Measurements from ENCODE around the gene OSER1. TPM values are rescaled to one million over a fixed set of nuclear protein-coding genes. Genes with fewer than 3 reads are reported as not detected.

Gene OSER1
- total RNA-seq, 2 experiments from 2014 or later, result 172 TPM

DNA sequence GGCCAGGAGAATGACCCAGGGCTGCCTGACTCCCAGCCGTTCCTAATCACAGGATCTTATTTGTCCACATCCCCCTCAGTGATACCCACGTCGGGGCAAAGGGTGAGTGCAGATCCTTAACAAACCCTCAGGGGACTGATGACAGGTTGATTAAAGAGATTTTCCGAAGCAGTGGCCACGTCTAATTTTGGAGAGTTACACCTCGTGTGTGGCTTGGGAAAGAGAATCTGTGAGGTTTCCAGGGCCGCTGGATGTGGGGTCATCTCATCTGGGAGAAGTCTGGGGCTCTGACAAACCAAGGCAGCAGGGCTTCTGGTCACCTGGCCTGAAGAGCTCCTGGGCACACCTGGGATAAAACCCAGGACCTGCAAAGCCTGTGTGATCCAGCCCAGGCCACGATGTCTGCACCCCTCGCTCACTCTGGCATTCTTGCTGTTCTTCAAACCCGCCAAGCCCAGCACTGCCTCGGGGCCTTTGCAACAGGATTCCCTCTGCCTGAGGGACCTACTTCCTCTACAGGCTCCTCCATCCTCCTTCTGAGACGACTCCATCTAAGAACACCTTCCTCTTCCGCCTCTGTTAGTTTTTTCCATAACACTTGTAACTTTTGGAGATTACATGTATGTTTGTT, 28.3 kb downstream of the OSER1 start:
- Mint-ChIP-seq H3K4me1 (ENCODE audit: low read depth) (peaks cover 1% of the 10 kb centered on the region), H3K36me3 (ENCODE audit: low read depth) (no peaks in the 10 kb centered on the region), H3K9me3 (no peaks in the 10 kb centered on the region), H3K27me3 (peaks cover 76% of the 10 kb centered on the region), H3K27ac (no peak overlapping the region), H3K4me3 (no peak overlapping the region)
- H3K9me3 ChIP-seq (ENCODE audit: control insufficient read depth in 1 of 2, insufficient read depth in 1 of 2, low read length in 2 of 2), result peaks cover 0 to 7% of the 10 kb centered on the region in 2 experiments
- H3K27me3 ChIP-seq (ENCODE audit: control insufficient read depth in 1 of 2, insufficient read depth in 2 of 2, low read length in 2 of 2), result peaks cover 26 to 39% of the 10 kb centered on the region in 2 experiments
- DNase-seq (no peak), ATAC-seq (ENCODE audit: poor library complexity) (no peak)
- peaks cover 7% of the 10 kb centered on the region for H3K4me1 ChIP-seq (ENCODE audit: insufficient read depth, low read length)
- CTCF ChIA-PET, result no interaction called here
- POLR2A ChIA-PET, result no interaction called here
- no peak overlapping the region for H3K27ac ChIP-seq (ENCODE audit: low read depth in 1 of 2, low read length in 2 of 2)
- TF ChIP-seq, protein P1, sequence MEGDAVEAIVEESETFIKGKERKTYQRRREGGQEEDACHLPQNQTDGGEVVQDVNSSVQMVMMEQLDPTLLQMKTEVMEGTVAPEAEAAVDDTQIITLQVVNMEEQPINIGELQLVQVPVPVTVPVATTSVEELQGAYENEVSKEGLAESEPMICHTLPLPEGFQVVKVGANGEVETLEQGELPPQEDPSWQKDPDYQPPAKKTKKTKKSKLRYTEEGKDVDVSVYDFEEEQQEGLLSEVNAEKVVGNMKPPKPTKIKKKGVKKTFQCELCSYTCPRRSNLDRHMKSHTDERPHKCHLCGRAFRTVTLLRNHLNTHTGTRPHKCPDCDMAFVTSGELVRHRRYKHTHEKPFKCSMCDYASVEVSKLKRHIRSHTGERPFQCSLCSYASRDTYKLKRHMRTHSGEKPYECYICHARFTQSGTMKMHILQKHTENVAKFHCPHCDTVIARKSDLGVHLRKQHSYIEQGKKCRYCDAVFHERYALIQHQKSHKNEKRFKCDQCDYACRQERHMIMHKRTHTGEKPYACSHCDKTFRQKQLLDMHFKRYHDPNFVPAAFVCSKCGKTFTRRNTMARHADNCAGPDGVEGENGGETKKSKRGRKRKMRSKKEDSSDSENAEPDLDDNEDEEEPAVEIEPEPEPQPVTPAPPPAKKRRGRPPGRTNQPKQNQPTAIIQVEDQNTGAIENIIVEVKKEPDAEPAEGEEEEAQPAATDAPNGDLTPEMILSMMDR (IDR thresholded peaks at IDR 0.05), result no peak
- no peak overlapping the region for H3K4me3 ChIP-seq (ENCODE audit: low read length)
- intact Hi-C loops (cut with DNase I, micrococcal nuclease), result no loop called here
- no peaks in the 10 kb centered on the region for H3K36me3 ChIP-seq (ENCODE audit: insufficient read depth, low read length)

GRCh38 chr20:44181611-44182010, 29.0 kb downstream of the OSER1 start:
- TF ChIP-seq, protein P1 (IDR thresholded peaks at IDR 0.05), result no peak
- peaks cover 75% of the 10 kb centered on the region for H3K27me3 Mint-ChIP-seq
- ChIA-PET POLR2A (no interaction called here), CTCF (no interaction called here)
- Histone ChIP-seq H3K27me3 (ENCODE audit: control insufficient read depth in 1 of 2, insufficient read depth in 2 of 2, low read length in 2 of 2) (peaks cover 22 to 32% of the 10 kb centered on the region in 2 experiments), H3K9me3 (ENCODE audit: control insufficient read depth in 1 of 2, insufficient read depth in 1 of 2, low read length in 2 of 2) (peaks cover 0 to 5% of the 10 kb centered on the region in 2 experiments), H3K36me3 (ENCODE audit: insufficient read depth, low read length) (no peaks in the 10 kb centered on the region), H3K27ac (ENCODE audit: low read depth in 1 of 2, low read length in 2 of 2) (no peak overlapping the region), H3K4me1 (ENCODE audit: insufficient read depth, low read length) (peaks cover under 1% of the 10 kb centered on the region), H3K4me3 (ENCODE audit: low read length) (no peak overlapping the region)
- no peaks in the 10 kb centered on the region for H3K4me1 Mint-ChIP-seq (ENCODE audit: low read depth)
- intact Hi-C loops (cut with DNase I, micrococcal nuclease), result no loop called here
- H3K27ac Mint-ChIP-seq, result no peak overlapping the region
- no peak overlapping the region for H3K4me3 Mint-ChIP-seq
- H3K9me3 Mint-ChIP-seq, result no peaks in the 10 kb centered on the region
- no peak for DNase-seq
- H3K36me3 Mint-ChIP-seq (ENCODE audit: low read depth), result no peaks in the 10 kb centered on the region
- ATAC-seq (ENCODE audit: poor library complexity), result no peak

GRCh38 chr20:44180814-44181213, 29.8 kb downstream of the OSER1 start:
- Histone ChIP-seq H3K4me1 (ENCODE audit: insufficient read depth, low read length) (no peaks in the 10 kb centered on the region), H3K27me3 (ENCODE audit: control insufficient read depth in 1 of 2, insufficient read depth in 2 of 2, low read length in 2 of 2) (peaks cover 20 to 27% of the 10 kb centered on the region in 2 experiments), H3K27ac (ENCODE audit: low read depth in 1 of 2, low read length in 2 of 2) (no peak overlapping the region), H3K4me3 (ENCODE audit: low read length) (no peak overlapping the region), H3K36me3 (ENCODE audit: insufficient read depth, low read length) (no peaks in the 10 kb centered on the region), H3K9me3 (ENCODE audit: control insufficient read depth in 1 of 2, insufficient read depth in 1 of 2, low read length in 2 of 2) (no peaks in the 10 kb centered on the region)
- ChIA-PET POLR2A (interaction anchor here (0.7 kb wide), 1 partner anchor 50 kb away, joined by 3 read pairs; no protein-coding TSS in a partner anchor), CTCF (no interaction called here)
- H3K36me3 Mint-ChIP-seq (ENCODE audit: low read depth), result no peaks in the 10 kb centered on the region
- no peaks in the 10 kb centered on the region for H3K4me1 Mint-ChIP-seq (ENCODE audit: low read depth)
- ATAC-seq (ENCODE audit: poor library complexity) (no peak), DNase-seq (no peak)
- no peak overlapping the region for H3K27ac Mint-ChIP-seq
- no peak overlapping the region for H3K4me3 Mint-ChIP-seq
- no peaks in the 10 kb centered on the region for H3K9me3 Mint-ChIP-seq
- TF ChIP-seq, protein P1 (IDR thresholded peaks at IDR 0.05), result no peak
- intact Hi-C loops (cut with DNase I, micrococcal nuclease), result no loop called here
- H3K27me3 Mint-ChIP-seq, result peaks cover 72% of the 10 kb centered on the region
